GM18508 (cell line): ENCODE data around the gene ATXN7L2.

ENCODE experiments used
- ATAC-seq: cut with Tn5 transposase; IDR thresholded peaks from one replicate; pipeline ENCODE4 v1.9.1; 2021; ENCODE audit warnings: moderate number of reproducible peaks; ENCODE audit not compliant: insufficient read depth, unreplicated experiment

ATXN7L2 gene

GRCh38 chr1:109522026-109522425, 38.3 kb downstream of the ATXN7L2 start:
- ATAC-seq: no peak

GRCh38 chr1:109523706-109524105, 40.0 kb downstream of the ATXN7L2 start:
- ATAC-seq: no peak

DNA sequence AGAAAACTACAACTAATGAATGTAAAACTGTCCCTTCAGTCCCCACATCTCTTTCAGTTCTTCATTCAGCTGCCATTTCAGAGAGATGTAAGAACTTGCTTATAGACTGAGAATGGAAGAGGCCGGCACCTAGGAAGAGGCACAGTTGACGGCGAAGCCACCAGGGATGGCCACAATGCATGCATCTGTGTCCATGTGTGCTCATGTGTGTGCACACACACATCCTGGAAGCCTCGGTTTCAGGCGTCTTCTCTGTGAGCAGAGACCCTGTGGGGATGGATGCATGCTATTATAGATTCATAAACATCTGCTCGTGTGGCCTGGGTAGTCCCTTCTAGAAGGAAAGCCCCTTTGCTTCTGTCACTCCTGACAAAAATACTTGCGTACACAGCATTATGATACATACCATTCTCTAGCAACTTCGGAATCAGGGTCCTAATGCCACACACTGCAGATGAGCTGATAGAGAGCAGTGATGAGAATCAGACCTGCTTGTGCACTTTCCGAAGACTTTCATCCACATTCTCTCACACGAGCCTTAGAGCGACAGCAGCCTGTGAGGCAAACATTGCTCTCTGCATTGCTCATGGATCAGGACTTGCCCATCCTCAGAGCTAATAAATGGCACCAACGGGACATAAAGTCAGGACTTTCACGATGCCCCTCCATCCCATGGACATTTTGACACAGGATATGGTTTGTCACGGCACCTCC, 43.5 kb downstream of the ATXN7L2 start:
- ATAC-seq: peak; percentile 69

DNA sequence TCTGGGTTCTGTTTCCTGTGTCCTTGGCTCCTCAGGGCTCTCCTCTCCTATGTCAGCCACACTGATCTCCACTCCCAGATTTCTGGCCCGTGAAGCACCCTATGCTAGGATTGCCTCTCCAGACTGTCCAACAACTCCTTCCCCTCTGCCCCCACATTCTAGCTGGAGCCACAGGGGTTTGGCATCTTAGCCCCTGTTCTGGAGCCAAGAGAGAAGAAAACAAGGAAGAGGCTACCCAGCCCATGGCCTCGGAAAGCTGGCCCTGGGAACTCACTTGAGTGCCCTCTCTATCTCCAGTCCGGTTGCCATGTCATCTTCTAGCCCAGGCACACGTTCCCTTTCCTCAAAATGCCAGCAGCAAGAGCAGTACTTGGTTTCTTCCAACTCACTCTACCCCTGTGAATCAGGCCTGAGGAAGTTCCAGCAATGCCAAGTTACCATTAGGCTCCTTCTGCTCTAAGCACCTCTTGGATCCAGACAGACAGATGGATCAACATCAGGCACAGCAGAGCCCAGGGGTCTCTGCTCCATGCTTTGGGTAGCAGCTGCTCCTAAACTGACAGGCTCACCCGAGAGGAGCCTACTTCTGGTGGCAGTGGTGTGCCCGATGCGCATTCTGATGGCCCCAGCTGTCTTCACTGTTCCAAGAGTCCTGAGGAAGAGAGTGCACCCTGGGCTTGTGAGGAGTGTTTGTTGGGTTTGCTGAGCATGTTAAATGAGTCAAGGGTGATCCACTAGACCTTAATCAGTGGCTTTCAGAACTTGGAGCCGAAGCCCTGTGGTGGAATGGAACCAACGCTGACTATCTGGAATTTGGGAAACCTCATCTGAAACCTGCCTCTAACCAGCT, 44.4 kb downstream of the ATXN7L2 start:
- no peak for ATAC-seq

DNA sequence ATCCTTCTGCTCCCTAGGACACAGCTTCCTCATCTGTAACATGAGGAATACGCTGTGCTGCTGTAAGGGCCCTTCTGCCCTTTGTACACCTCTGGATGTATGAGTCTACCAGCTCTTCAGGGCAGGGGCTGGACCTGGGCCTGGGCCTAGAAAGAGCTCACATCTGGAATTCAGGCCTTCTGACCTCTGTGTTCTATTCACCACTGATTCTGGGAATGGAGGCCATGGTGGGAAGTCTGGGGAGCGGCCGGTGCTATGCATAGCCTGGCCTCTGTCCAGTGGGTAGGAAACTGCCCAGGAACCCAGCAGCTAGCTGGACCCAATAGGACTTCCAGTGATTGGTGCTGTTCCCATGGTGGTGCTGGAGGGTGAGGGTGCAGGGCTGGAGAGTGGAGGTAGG, 45.0 kb downstream of the ATXN7L2 start:
- no peak for ATAC-seq

- no peak for ATAC-seq
Measured at GRCh38 chr1:109529881-109530456, 46.3 kb downstream of the ATXN7L2 start.

GRCh38 chr1:109530457-109531087, 46.9 kb downstream of the ATXN7L2 start:
- no peak for ATAC-seq

- ATAC-seq: no peak
Measured at GRCh38 chr1:109531380-109531779, 47.7 kb downstream of the ATXN7L2 start.

DNA sequence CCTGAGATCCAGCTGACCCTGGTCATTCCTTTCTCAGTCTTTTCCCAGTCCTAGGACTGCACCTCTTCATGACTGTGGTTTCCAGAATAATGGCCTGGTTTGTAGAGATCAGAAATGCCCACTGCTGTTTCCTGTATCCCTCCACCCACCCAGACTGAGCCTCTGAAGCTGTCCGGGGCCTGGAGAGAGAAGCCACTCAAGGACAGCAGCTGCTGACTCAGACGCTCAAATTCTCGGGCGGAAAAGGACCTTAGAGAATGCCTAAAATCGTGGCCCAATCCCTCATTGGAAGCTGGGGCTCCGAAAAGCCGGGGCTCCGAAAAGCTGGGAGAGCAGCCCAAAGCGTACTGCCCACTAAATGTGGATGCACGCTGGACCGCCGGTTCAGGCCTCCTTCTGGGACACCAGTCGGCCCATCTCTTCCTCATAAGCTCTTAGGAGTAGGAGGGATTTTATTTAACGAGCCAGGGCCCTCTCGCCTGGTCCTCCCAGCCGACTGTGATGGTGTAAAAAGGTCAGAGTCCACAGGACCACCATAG, 48.2 kb downstream of the ATXN7L2 start:
- ATAC-seq: no peak

DNA sequence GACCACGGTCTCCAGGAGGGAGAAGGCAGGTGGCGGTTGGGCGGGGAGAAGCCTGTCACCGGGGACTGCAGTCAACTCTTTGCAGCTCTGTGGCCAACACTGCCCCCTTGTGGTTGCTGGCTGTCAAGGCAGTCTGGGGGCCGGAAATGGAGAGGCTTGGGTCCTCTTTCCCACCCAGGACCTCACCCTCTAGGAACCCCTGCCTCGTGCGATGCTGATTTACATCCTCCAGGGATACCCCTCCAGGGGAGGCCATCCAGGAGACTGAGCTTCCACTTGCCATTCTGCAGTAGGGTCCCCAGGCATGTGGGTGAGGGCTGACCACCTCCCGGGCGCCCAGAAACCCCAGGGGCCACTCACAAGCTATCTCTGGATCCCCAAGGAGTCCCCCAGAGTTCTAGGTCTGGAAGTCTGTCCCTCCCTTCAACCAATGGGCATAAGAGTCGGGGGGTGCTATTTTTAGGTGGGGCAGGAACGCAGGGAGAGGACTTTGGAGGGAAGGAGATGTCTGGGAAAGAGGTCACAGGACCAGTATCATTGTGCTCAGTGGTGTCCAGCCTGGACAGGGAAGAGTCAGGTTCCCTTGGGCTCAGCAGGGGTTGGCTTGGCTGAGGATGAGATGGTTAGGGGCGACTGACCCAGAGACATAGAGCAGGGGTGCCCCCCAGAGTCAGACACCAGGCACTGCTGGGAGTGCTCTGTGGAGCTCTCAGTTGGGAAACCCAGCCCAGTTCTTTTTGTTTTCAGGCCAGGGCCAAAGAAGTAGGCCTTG, 48.8 kb downstream of the ATXN7L2 start:
- no peak for ATAC-seq

- ATAC-seq: no peak
Measured at GRCh38 chr1:109534307-109534858, 50.7 kb downstream of the ATXN7L2 start.

GRCh38 chr1:109535481-109535880, 51.8 kb downstream of the ATXN7L2 start:
- ATAC-seq: no peak

- ATAC-seq: no peak
Measured at GRCh38 chr1:109535971-109536491, 52.3 kb downstream of the ATXN7L2 start.

GRCh38 chr1:109537450-109538178, 53.9 kb downstream of the ATXN7L2 start:
- ATAC-seq: no peak

DNA sequence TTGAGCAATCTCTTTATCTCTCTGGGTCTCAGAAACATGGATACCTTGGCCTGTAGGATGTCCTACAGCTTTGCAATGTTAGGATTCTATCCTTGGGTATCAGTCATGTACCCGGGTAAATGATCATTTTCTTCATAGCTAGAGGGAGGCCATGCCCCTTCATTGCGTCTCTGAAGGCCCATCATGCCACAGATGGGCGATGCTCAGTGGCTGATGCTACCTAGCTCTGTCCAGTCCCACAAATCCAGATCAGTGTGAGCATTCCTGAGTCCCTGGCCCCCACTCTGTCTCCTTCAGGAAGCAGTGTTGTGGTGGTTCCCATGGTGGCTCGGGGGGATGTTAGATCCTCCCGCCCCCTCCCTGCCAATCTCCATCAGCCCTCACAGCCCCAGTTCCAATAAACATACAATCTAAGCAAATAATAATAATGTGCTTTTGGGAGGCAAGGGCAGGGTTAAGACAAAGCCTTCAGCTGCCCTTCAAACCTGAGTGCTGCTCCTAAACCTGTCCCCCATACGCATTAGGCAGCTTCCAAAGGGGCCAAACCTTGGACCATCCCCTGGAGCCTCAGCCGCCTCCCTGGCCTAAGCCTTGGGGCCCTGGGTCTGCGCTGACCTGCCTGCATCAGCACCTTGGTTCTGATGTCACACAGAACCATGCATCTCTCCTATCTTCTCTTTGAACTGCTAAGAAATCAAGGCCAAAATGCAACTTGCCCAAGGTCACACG, 55.3 kb downstream of the ATXN7L2 start:
- no peak for ATAC-seq

- ATAC-seq: no peak
Measured at GRCh38 chr1:109539676-109540075, 56.0 kb downstream of the ATXN7L2 start, which contains the start of gene GPR61. GPR61 (plus strand) TSS chr1:109539872; CDS start chr1:109543023, 3,151 bp downstream.

- ATAC-seq: no peak
Measured at GRCh38 chr1:109541102-109541501, 57.4 kb downstream of the ATXN7L2 start.
